Right kidney (tissue), 1 donor: Measurements from ENCODE around the gene ATE1.
"Not testable (repeated sequence)": the region's sequence is repeated elsewhere in the genome, so short reads cannot be mapped to it uniquely, and the experiment has no call there.

Source experiments
- DNase-seq: peaks from one replicate; pipeline ENCODE4 v3.0.0-alpha.2; 2016

The ATE1 gene

DNA sequence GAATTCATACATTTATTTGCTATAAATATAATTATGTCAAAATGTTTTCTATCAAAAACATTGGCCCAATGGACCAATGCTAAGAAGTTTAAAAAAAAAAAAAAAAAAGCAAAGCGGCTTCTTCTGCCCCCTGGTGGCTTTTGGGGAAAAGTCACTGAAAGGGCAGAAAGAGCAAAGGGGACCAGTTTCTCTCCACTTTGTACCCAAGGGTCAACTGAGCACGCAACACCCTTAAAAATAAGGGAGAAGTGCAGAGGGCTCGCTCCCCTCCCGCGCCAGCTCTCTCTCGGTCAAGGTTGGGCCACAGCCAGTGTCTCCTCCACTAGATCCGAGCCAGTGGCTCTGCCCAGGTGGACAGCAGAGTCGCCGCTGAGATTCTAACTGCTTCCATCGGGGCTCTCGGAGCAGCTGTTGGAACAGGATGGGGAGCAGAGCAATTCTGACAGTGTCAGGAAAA is 193.2 kb downstream of the ATE1 start:
- peak; percentile 39 for DNase-seq

DNA sequence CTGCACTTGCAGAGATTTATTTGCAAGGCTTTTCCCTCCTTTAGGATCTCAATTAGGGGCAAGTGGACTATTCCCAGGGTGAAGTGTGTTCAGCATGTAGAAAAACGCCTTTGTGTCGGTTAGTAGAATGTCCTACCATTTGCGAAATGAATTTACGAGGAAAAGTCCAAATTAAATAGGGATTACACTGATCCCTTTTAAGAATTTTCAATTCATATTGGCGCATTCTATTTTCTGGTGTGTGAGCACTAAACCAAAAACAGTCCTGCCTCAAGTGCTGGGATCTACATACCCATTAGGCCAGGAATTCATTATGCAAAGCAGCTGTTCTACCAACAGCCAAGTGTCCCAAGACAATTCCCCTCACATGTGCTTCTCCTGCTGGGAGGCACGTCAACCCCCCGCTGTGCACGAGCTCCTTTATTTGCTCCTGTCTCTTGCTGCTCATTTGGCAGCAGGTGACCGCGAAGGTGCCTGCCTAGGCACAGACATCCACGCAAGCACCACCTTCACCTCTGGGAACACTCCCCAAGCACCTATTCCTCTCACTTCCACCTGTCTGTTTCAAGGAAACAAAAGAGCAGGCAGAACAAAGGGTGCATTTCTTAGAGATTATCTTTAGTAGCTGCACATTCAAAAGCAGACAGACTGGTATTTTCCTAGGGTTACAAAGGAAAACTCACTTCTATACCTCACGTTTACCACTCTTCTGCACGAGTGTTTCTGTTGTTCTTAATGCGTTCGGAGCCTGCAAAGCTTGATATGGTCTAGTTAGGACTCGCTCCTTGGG is 195.0 kb downstream of the ATE1 start:
- no peak for DNase-seq

DNA sequence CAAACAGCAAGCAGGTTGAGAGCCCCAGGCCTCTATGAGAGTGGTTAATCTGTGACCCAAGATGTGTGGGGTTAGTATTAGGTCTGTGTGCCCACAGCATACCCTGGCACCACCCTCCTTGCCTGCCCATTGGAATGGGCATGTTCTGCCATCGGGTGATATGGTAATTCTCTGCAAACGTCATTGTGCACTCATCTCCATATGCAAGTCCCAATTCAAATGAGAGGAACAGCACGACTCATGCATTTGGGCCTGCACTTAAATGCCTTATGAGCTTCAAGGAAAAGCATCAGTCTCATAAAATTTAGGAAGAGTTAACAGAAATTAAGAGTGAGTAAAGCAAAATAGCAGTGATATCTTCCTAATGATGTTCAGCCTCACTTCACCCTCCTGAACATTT is 195.7 kb downstream of the ATE1 start:
- DNase-seq, result no peak

DNA sequence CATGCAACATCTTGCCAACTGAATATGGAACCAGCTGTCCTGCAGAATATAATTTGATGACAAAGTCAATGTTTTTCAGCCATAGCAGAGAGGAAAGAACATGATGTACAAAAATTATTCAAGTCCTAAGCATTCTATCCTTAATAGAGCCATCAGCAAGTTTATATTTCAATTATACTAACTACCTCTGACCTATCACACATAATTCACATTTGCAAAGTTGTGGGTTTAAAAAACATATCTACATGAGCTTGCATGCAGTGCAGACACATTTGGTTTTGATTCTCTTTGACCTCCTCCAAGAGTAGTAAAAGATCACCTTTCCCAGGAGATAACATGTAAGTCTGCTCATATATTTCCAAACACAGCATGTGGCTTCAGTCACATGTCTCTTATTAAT is 203.5 kb downstream of the ATE1 start:
- no peak for DNase-seq

DNA sequence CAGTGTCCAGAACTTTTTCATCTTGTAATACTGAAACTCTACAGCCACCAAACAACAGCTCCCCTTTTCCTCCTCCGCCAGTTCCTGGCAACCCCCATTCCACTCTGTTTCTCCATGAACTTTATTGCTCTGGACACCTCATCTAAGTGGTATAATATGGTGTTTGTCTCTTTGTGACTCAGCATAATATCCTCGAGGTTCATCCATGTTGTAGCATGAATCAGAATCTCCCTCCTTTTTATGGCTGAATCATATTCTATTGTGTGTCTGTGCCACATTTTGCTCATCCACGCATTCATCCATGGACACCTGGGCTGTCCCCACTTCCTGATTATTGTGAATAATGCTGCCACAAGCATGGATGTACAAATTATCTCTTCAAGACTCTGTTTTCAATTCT is 205.2 kb downstream of the ATE1 start:
- DNase-seq, result no peak

DNA sequence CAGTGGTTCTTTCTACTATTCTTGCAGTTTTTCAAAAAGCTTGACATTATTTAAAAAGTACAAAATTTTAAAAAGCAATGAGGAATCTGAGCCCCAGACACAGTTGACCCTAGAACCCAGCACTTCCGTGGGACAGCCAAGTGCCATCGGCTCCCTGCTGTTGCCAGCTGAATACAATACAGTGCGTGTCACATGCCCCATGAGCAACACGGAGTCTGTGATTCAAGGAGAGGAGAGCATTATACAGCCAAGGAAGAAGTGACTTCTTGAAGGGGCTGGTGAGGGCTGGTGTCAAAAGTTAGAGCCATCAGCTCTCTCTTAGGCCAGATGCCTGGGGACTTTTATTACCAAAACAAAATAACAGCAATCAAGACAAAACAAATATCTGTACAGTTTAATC is 206.6 kb downstream of the ATE1 start:
- no peak for DNase-seq

DNA sequence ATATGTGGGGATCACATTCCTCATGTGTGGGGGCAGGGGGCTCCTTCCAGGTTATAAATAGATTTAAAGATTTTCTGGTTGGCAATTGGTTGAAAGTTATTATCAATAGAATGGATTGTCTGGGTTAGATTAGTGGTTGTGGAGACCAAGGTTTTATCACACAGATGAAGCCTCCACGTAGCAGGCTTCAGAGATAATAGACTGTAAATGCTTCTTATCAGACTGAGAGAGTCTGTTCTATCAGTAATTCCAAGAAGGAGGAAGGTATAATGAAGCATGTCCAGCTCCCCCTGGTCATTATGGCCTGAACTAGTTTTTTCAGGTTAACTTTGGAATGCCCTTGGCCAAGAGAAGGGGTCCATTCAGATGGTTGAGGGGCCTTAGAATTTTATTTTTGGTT is 211.9 kb downstream of the ATE1 start:
- no peak for DNase-seq

DNA sequence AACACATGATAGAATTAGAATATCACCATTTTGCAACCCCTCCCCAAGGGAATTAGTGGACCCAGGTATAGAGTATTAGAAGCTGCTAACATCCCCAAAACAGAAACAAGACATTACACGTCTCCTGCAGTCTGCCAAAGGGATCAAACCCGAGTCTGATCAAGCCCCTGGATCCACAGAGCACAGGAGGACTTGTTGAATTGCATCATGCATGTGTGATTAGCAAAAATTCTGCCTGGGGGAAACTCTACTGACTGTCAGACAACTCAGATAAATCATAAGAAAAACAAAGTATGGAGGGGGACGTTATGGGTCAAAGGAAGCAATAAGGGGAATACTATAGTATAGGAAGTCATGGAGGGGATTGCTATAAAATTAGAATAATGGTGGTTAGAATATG is 212.8 kb downstream of the ATE1 start:
- no peak for DNase-seq

DNA sequence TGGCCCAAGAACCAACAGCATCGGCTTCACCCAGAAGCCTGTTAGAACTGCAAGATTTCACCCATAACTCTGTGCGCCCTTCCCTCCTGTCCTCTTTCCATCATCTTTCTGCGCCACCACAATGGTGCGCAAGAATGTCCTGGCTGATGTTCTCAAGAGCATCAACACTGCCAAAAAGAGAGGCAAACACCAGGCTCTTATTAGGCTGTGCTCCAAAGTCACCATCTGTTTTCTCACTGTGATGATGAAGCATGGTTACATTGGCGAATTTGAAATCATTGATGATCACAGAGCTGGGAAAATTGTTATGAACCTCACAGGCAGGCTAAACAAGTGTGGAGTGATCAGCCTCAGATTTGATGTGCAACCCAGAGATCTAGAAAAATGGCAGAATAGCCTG is 214.3 kb downstream of the ATE1 start:
- DNase-seq, result no peak

DNA sequence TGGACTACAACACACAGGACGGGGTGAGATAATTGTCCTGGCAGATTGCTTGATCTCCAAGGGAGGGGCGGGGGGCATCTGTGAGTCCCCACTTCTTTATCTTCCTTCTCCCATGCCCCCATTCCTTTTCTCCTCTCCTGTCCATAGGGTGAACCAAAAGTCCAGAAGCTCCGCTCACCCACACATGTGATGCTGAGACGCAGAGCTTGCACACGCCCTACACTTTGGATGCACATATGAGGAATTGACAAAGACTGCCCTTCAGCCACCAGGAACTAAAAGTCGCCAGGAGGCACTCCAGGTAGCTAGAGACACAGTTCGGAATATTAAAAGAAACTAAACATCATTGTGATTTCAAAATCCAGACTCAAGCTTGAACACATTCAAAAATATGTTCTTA is 216.9 kb downstream of the ATE1 start:
- DNase-seq, result no peak

DNA sequence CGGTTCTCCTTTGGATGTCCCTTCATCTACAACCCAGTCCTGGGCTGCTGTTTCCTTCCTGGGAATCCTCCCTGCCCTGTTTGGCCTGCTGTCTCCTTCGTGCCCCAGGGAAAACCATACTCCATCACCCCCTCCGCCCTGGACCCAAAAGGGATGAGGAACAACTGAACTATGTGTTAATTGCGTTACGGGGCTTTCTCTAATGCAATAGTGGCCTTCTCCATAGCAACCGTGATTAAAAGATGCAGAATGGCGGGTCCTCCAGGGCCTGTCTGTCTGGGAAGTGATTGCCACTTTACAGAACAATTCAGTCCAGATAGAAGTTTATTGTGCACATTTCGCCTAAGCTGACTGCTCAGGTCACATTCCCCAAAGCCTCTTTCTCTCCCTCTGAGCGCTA is 217.6 kb downstream of the ATE1 start:
- no peak for DNase-seq

DNA sequence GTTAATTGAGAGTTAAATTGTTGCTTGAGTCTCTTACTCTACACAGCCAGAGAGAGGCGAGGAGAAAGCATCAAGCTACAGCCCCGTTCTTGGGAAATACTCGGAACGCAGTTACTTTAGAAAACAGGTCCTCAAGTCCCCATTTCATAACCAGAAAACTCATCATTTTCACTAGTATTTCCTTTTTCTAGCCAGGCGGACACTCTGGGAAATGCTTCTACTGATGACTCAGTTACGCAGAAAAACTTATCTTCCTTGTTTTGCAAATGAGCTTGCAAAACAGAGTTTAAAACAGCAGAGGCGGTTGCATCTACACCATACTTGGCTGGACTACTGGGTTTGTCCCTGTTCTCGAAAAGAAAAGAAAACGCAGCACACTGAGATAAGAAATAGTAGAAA is 218.2 kb downstream of the ATE1 start:
- DNase-seq, result no peak

DNA sequence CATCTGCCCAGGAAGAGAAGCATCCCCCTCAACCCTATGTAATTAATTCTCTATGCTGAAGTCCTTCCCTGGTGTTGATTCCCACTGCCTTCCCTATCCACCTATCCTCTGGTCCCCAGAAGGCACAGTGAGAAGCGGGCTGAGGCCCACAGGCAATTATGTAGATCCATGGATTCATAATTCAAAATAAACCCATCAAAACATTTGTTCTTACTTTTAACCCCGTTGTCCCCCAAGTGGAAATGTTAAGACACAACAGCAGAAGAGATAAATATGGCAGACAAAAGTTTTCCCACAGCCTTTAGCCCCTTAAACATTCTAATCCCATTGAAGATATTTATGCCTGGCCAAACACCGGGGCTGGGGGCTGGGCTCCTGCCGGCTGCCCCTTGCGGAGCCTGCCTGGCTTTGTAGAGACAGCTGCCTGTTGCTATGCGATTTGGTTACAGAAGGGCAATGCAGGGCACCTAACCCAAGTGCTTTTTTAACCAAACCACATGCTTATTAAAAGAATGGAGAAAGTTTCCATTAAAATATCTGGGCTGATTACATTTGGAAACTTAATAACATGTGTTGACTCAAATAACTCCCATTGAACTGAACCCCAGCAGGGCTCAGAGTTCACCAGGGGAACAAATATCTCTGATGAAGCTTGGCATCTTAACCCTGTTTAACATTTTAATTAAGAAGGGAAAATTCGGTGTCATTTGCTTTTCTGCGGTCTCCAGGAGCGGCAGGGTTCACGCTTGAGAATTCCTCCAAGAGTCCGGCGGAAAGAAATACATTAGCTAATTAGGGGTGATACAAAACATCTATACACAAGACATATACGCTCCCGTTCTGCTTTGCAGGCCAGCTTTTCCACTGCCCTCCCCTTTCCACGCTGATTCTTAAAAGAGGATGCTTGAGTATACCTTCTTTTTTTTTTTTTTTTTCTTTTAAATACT is 218.8 kb downstream of the ATE1 start:
- DNase-seq, result no peak

DNA sequence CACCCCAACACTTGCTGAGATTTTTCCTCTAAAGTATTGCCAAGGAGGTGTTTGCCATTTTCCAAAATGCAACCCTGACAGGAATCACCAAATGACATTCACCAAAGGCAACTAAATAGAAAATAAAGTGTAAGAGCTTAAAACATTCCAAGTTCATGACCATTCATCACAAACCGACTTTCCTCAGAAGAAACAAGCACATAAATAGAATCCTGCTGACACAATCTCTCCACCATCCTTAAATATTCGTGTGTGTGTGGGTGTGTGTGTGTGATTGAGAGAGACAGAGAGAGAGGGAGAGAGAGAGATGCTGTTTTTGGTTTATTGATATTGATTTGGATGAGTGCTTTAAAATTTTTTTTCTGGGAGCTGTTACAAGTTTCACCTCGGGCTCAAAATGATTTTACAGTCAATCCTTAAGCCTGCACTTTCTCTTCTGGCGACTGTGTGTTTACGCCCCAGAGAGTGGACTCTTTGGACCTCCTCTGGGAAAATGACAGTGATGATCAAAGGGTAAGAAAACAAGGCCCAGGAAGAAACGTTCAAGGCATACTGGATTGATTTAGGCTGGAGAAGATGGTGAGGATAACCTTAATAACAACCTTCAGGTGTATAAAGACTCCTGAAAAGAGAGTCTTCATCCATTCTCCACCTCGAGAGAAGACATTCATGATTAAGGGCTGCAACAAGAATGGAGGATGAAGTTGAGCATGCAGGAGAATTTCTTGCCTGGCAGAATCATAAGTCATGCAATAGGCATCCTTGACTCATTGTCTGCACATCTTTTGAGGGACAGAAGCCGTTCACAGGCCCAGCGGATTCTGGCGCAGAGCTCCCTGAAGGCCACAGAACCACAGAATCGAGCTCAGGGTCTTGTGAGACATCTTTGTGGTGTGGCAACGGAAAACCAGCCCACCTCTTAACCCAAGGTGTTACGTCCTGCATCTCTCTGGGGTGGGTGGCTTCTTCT is 225.2 kb downstream of the ATE1 start:
- DNase-seq, result no peak

DNA sequence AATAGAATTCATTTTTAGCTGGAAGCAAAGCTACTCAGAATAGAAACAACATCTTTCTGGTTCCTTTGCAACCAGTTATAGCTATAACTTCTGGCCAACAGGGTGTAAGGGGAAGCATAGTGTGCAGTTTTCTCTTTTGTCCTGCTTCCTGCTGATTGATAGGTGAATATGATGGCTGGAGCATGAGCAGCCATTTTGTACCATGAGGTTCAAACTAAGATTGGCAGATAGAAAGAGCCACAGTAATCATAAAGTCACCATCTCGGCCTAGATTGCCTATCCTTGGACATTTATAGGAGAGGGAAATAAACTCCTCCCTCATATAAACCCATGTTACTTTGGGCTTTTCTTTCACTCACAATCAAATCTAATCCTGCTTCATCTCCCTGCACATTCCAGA is 227.4 kb downstream of the ATE1 start:
- DNase-seq, result no peak

DNA sequence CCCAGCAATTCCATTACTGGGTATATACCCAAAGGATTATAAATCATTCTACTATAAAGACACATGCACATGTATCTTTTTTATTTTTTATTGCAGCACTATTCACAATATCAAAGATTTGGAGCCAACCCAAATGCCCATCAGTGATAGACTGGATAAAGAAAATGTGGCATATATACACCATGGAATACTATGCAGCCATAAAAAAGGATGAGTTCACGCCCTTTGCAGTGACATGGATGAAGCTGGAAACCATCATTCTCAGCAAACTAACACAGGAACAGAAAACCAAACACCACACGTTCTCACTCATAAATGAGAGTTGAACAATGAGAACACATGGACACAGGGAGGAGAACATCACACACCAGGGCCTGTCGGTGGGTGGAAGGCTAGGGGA is 228.1 kb downstream of the ATE1 start:
- not testable (repeated sequence) for DNase-seq

DNA sequence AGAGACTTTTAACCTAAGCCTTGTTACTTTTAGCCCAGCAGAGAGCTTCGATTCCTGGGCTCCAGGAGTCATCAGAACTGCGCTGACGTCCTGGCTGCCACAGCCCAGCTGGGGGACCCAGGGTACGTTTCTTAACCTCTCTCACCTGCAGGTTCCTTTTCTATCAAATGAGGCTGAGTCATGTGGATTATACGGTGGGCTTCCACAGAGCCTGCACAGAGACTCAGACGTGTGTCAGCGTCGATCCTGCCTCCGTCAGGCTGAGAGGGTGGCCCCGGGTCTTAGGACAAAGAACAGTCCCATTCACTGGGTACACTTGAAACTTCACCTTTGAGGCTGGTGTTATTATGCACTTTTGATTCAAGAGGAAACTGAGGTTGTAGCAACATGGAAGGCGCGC is 228.9 kb downstream of the ATE1 start:
- DNase-seq, result no peak

DNA sequence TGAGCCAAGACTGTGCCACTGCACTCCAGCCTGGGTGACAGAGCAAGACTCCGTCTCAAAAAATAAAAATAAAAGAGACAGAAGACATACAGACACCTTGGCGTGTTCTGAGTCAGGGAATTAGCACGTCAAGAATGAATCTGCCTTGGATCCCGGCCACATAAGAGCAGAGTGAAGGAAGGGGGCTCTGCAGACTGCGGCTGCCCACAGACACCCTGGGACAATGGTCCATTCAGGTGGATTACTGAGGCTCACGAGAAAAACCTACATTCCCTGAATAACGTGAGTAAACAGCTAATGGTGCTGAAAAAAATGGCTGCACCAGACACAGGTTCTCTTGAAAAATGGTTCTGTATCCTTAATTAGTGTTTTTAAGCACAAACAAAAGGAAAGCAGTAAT is 229.5 kb downstream of the ATE1 start:
- no peak for DNase-seq

DNA sequence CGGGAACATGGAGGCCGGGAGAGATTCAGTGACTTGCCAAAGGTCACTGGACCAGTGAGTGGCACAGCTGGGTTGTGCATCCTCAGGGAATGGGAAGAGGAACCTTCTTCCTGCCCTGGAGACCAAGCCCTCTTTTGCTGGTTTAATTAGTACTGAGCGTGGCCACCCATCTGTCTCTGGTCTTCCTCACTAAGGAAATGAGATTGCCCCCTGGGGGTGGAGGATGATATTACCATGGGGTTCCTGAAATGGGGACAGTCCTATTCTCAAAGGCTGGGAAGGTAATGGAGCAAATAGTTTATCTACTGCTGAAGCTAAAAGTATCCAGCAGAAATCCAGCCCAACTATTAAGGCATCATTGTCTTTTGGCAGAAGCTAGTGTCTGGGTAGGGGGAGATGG is 231.0 kb downstream of the ATE1 start:
- DNase-seq, result no peak

DNA sequence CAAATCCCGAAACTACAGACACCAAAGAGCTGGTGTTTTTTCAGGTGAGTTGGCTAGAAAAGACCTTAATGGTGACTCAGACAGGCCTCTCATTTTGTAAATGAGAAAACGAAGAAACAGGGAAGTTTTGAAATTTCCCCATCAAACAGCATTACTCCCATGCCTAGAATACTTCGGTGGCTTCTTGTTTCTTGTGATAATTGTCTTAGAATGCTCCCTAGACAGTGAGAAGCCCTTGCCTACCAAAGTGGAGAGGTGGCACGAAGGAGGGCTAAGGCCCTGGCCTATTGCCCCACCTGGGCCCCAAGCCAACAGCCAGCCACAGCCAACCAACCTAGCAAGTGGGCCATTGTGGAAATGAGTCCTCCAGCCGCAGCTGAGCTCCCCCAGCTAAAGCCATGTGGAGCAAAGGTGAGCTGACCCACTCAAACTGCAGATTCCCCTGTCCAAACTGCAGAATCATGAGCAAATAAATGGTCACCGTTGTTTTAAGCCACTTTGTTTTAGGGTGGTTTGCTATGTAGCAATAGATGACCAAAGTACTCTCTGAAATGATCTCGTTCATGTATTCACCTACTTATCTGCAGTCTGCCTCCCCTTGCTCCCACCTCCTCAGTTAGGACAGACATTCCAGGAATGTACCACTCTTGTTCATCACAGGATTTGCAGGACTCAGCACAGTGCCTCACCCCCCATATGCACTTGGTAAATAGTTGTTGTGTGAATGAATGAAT is 231.9 kb downstream of the ATE1 start:
- DNase-seq, result no peak

DNA sequence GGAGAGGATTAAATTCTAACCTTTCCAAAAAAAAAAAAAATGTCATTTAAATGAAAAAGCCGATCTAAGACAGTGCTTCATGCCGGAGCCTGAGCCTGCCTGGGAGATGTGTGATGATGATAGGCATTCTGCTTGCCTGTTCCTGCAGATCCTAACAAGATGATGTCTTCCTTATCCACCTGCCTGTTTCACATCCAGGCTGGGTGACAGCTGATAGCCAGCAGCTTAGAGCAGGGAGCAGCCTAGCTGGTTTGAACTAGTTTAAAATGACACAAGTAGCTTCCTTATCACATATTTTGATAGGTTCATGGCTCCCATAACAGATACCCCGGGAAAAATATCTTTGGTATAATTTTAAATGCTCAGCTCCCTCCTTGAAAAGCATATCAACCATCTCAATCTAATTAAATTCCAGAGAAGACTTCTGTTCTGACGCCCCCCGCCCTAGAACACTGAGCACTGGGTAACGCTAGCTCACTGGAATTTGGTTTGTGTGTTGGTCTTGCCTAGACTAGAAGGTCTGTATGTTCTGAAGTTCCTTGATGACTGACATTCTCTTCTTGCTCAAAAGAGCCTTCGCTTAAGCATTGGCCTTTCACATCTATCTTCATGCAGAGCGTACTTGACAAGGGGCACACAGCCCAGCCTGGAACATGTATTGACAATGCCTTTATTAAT is 232.7 kb downstream of the ATE1 start:
- no peak for DNase-seq
